ENCODE results near the gene RETREG3. TPM values are rescaled to one million over a fixed set of nuclear protein-coding genes. Genes with fewer than 3 reads are reported as not detected.

RETREG3 gene
- total and polyA plus RNA-seq, 2 of the 13 experiments (the other 11 are each of a cell fraction or from before 2014, with no cell fraction given): 47.0 to 55.8 TPM

- no peak for TF ChIP-seq ZNF800 (CRISPR knock-in tag; IDR thresholded peaks at IDR 0.05)
- no peak for TF ChIP-seq E2F2 (CRISPR knock-in tag; IDR thresholded peaks at IDR 0.05; ENCODE audit: borderline replicate concordance)
- peak; percentile 60 for TF ChIP-seq TAF1 (CRISPR knock-in tag; IDR thresholded peaks at IDR 0.05)
- TF ChIP-seq RFX3 (CRISPR knock-in tag; IDR thresholded peaks at IDR 0.05): no peak
- 0 out of 2 replicates have a peak, but pooled peaks have one; percentile 28 for TF ChIP-seq ZNF879 (CRISPR knock-in tag; IDR thresholded peaks at IDR 0.05)
- peak; percentile 75 to 76; a peak in 2 of 4 replicates for TF ChIP-seq HMGXB4 (CRISPR knock-in tag; IDR thresholded peaks at IDR 0.05; ENCODE audit: borderline replicate concordance in 1 of 2, low read depth in 1 of 2)
- no peak for TF ChIP-seq TRIM22 (IDR thresholded peaks at IDR 0.05)
- TF ChIP-seq MXI1 (IDR thresholded peaks at IDR 0.05; ENCODE audit: borderline replicate concordance, low read depth, low read length): peak; percentile 94; the same call in 1 of the 3 replicates
- 0 out of 2 replicates have a peak, but pooled peaks have one; percentile 46 for TF ChIP-seq MTERF4 (CRISPR knock-in tag; IDR thresholded peaks at IDR 0.05)
- no peak; the same call in 1 of the 2 replicates for TF ChIP-seq MAFF (IDR thresholded peaks at IDR 0.05; ENCODE audit: low read depth, low read length)
- no peak for TF ChIP-seq LBX2 (CRISPR knock-in tag; IDR thresholded peaks at IDR 0.05; ENCODE audit: borderline replicate concordance)
- no peak; the same call in 1 of the 2 replicates for TF ChIP-seq CREB3 (CRISPR knock-in tag; IDR thresholded peaks at IDR 0.05)
- TF ChIP-seq HNF1A (IDR thresholded peaks at IDR 0.05; ENCODE audit: low read depth): no peak
- TF ChIP-seq HNF1A (CRISPR knock-in tag; IDR thresholded peaks at IDR 0.05; ENCODE audit: borderline replicate concordance): peak; percentile 64
Measured at GRCh38 chr17:42536372-42537155, 72.6 kb downstream of the RETREG3 start (continued).

All from HepG2 (cell line).